GM18873 (cell line): ENCODE results near the gene ZNF335.

ENCODE experiments used
- ATAC-seq: cut with Tn5 transposase; IDR thresholded peaks from one replicate; pipeline ENCODE4 v1.9.1; 2021; ENCODE audit warnings: mild to moderate bottlenecking, moderate library complexity, moderate number of reproducible peaks; ENCODE audit not compliant: unreplicated experiment, low FRiP score

ZNF335 gene

GRCh38 chr20:45971675-45972499 lies at the start of gene ZNF335:
TSS of gene ZNF335 (minus strand) at chr20:45972203. CDS start at chr20:45971410, 793 bp downstream.
- peak; percentile 50 for ATAC-seq

GRCh38 chr20:46020555-46020954 lies 48.6 kb upstream of the ZNF335 start:
- ATAC-seq, result no peak

- ATAC-seq, result no peak
Observed at GRCh38 chr20:46018611-46019010, 46.6 kb upstream of the ZNF335 start.

GRCh38 chr20:46018112-46018511 lies 46.1 kb upstream of the ZNF335 start:
- no peak for ATAC-seq

- no peak for ATAC-seq
Observed at GRCh38 chr20:46017272-46017671, 45.3 kb upstream of the ZNF335 start.

- no peak for ATAC-seq
Observed at GRCh38 chr20:46014517-46015396, 42.8 kb upstream of the ZNF335 start.

GRCh38 chr20:46013829-46014516 lies 42.0 kb upstream of the ZNF335 start:
- no peak for ATAC-seq

- no peak for ATAC-seq
Observed at GRCh38 chr20:46013322-46013828, 41.4 kb upstream of the ZNF335 start.

- ATAC-seq, result no peak
Observed at GRCh38 chr20:46012921-46013320, 40.9 kb upstream of the ZNF335 start.

GRCh38 chr20:46011631-46012482 lies 39.9 kb upstream of the ZNF335 start:
- ATAC-seq, result no peak

- ATAC-seq, result no peak
Observed at GRCh38 chr20:46010491-46011391, 38.7 kb upstream of the ZNF335 start.

- ATAC-seq, result no peak
Observed at GRCh38 chr20:46009816-46010215, 37.8 kb upstream of the ZNF335 start.

GRCh38 chr20:46007671-46008070 lies 35.7 kb upstream of the ZNF335 start:
- no peak for ATAC-seq

GRCh38 chr20:46006964-46007363 lies 35.0 kb upstream of the ZNF335 start:
- no peak for ATAC-seq

GRCh38 chr20:46006022-46006705 lies 34.2 kb upstream of the ZNF335 start:
- no peak for ATAC-seq

GRCh38 chr20:46004889-46005473 lies 33.0 kb upstream of the ZNF335 start:
- ATAC-seq, result no peak

- ATAC-seq, result no peak
Observed at GRCh38 chr20:46004187-46004586, 32.2 kb upstream of the ZNF335 start.

- ATAC-seq, result no peak
Observed at GRCh38 chr20:46002008-46002407, 30.0 kb upstream of the ZNF335 start.
